HepG2 (cell line): ENCODE measurements around the gene CCDC142. TPM values are rescaled to one million over a fixed set of nuclear protein-coding genes. Genes with fewer than 3 reads are reported as not detected.

Experiments used
- CHD4 ChIP-seq: fragments of 200-600 bp; sonication (generic); IDR thresholded peaks from 2 replicates; pipeline ENCODE4 v1.7.0; 2017; ENCODE audit warnings: mild to moderate bottlenecking, low read length, borderline replicate concordance
- ERF ChIP-seq: IDR thresholded peaks from 2 replicates; pipeline ENCODE4 v1.6.1; 2018; ENCODE audit warnings: missing biosample characterization, missing genetic modification reagents
- FLYWCH1 ChIP-seq: sonication (generic); formaldehyde crosslinking; IDR thresholded peaks from 2 replicates; pipeline ENCODE4 v1.8.1; 2023; ENCODE audit warnings: mild to moderate bottlenecking, missing genetic modification reagents
- GLI4 ChIP-seq: sonication (generic); formaldehyde crosslinking; IDR thresholded peaks from 2 replicates; pipeline ENCODE4 v1.5.1; 2020; ENCODE audit warnings: missing genetic modification reagents, mild to moderate bottlenecking, moderate library complexity, borderline replicate concordance
- KDM2A ChIP-seq: sonication (generic); formaldehyde crosslinking; IDR thresholded peaks from 2 replicates; pipeline ENCODE4 v1.4.0; 2020; ENCODE audit warnings: low read depth, missing genetic modification reagents, borderline replicate concordance
- KDM5A ChIP-seq: fragments of 200-600 bp; sonication (generic); IDR thresholded peaks from 2 replicates; pipeline ENCODE4 v1.7.0; 2018; ENCODE audit warnings: antibody characterized with exemption, mild to moderate bottlenecking, low read length, borderline replicate concordance
- MEIS1 ChIP-seq: sonication (generic); formaldehyde crosslinking; IDR thresholded peaks from 2 replicates; pipeline ENCODE4 v1.9.0; 2021; ENCODE audit warnings: mild to moderate bottlenecking, missing genetic modification reagents, moderate library complexity, borderline replicate concordance
- MIER3 ChIP-seq: IDR thresholded peaks from 2 replicates; pipeline ENCODE4 v1.6.1; 2016; ENCODE audit warnings: missing compliant biosample characterization, borderline replicate concordance
- MTF1 ChIP-seq: sonication (generic); formaldehyde crosslinking; IDR thresholded peaks from 2 replicates; pipeline ENCODE4 v1.5.0; 2020; ENCODE audit warnings: missing genetic modification reagents
- RBM39 ChIP-seq: fragments of 200-400 bp; formaldehyde crosslinking; IDR thresholded peaks from one replicate; pipeline ENCODE4 v1.6.1; 2018; ENCODE audit warnings: antibody characterized with exemption, mild to moderate bottlenecking, low read depth, low read length; ENCODE audit not compliant: poor library complexity, severe bottlenecking
- REL ChIP-seq: sonication (generic); formaldehyde crosslinking; conservative IDR thresholded peaks from 2 replicates; pipeline ENCODE4 v1.8.0; 2022; ENCODE audit warnings: mild to moderate bottlenecking, missing genetic modification reagents, moderate library complexity
- RFXAP ChIP-seq: sonication (generic); formaldehyde crosslinking; IDR thresholded peaks from 2 replicates; pipeline ENCODE4 v1.4.0; 2020; ENCODE audit warnings: missing genetic modification reagents, borderline replicate concordance
- RXRA ChIP-seq: sonication (generic); formaldehyde crosslinking; IDR thresholded peaks from 2 replicates; pipeline ENCODE4 v1.5.1; 2020; ENCODE audit warnings: missing genetic modification reagents
- SCMH1 ChIP-seq: sonication (generic); formaldehyde crosslinking; IDR thresholded peaks from 2 replicates; pipeline ENCODE4 v1.9.0; 2021; ENCODE audit warnings: missing genetic modification reagents, mild to moderate bottlenecking, borderline replicate concordance
- ZNF224 ChIP-seq: sonication (generic); formaldehyde crosslinking; IDR thresholded peaks from 2 replicates; pipeline ENCODE4 v1.5.0; 2020; ENCODE audit warnings: mild to moderate bottlenecking, missing genetic modification reagents
- ZNF432 ChIP-seq: sonication (generic); formaldehyde crosslinking; IDR thresholded peaks from 2 replicates; pipeline ENCODE4 v1.5.0; 2020; ENCODE audit warnings: missing genetic modification reagents, mild to moderate bottlenecking, borderline replicate concordance
- ZNF510 ChIP-seq: sonication (generic); formaldehyde crosslinking; IDR thresholded peaks from 2 replicates; pipeline ENCODE4 v1.4.0; 2020; ENCODE audit warnings: low read depth, mild to moderate bottlenecking, missing genetic modification reagents
- ZNF614 ChIP-seq: IDR thresholded peaks from 2 replicates; pipeline ENCODE4 v1.6.1; 2018; ENCODE audit warnings: missing biosample characterization, missing genetic modification reagents, inconsistent platforms, borderline replicate concordance
- polyA plus RNA-seq, 8 experiments: library from polyadenylated mRNA; depleted of rRNA in 3 of 8; stranded (reverse) in 7 of 8; unstranded in 1 of 8; fragments of >200 nt; fragmentation: Illumina TruSeq in 4 of 8; extraction: Trizol in 4 of 8; gene quantifications; 2 replicates each; pipeline versions ENCODE4 v1.2.1 to v1.2.3, GENCODE V29; 2011 to 2016; ENCODE audit warnings: low read depth in 4 of 8, missing spikeins in 1 of 8, mixed read lengths in 1 of 8; ENCODE audit not compliant: insufficient read depth in 1 of 8
- total RNA-seq, 5 experiments: library from RNA; depleted of rRNA; stranded (reverse); fragments of >200 nt; fragmentation: Illumina TruSeq; extraction: Trizol; gene quantifications; 2 replicates each; pipeline ENCODE4 v1.2.3, GENCODE V29; 2016; ENCODE audit warnings: low read depth in 1 of 5
- TF ChIP-seq, protein P1 (sequence below): sonication (generic); formaldehyde crosslinking; IDR thresholded peaks from 2 replicates; pipeline ENCODE4 v1.4.0; 2020; ENCODE audit warnings: missing genetic modification reagents, borderline replicate concordance
- TF ChIP-seq, protein P2 (sequence below): sonication (generic); formaldehyde crosslinking; IDR thresholded peaks from 2 replicates; pipeline ENCODE4 v1.4.0; 2020; ENCODE audit warnings: missing genetic modification reagents
- TF ChIP-seq, protein P3 (sequence below): sonication (generic); formaldehyde crosslinking; IDR thresholded peaks from 2 replicates; pipeline ENCODE4 v1.4.0; 2020; ENCODE audit warnings: missing genetic modification reagents
- TF ChIP-seq, protein P4 (sequence below): sonication (generic); formaldehyde crosslinking; conservative IDR thresholded peaks from 2 replicates; pipeline ENCODE4 v1.4.0; 2020; ENCODE audit warnings: missing genetic modification reagents
- TF ChIP-seq, protein P5 (sequence below): sonication (generic); formaldehyde crosslinking; conservative IDR thresholded peaks from 2 replicates; pipeline ENCODE4 v1.8.0; 2022; ENCODE audit warnings: low read depth, missing genetic modification reagents

CCDC142 gene
- total and polyA plus RNA-seq, 2 of the 13 experiments (the other 11 are each of a cell fraction or from before 2014, with no cell fraction given): 14.7 to 30.4 TPM

DNA sequence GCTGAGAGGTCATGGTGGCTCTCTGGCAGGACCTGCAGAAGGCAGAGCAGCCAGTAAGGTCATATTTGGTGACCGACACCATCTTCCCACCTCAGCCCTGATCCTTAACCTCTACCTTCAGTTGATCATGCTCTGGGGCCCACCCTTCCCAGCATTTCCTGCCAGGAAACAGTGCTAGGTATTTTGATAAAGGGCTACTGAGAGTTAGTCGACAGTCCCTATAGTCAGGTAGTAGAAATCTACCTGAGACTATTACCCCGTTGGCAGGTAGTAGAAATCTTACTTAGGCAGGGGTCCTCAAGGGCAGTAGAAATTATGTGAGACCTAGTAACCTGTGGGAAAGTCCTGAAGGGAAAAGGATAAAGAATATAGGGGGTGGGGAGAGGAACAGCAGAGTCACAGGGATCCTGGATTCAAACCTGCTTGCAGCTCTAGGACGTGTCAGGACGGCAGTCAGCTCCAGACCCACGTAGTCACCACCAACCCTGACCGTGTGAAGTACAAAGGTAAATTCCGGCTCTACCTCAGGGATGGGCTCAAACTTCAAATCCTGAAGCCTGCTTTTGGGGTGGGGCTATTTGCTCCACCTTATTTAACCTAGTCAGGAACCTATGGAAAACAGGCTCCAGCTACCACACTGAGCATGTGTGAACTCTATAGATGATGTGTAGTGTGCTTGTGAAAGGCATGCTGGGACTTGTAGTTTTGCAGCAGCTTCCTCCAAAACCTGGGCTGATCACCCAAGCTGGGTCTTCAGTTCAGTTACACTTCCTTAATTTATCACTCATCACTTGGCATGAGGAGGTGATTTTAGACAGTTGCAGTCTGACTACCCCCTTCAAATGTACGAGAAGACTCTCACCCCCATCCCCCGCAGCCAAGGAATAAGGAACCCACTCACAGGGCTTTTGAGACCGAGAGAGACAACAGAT, 43.2 kb upstream of the CCDC142 start, which contains the start of gene DQX1 (continued):
- TF ChIP-seq FLYWCH1 (CRISPR knock-in tag) (no peak), RXRA (peak; percentile 81; the same call in 1 of the 2 replicates), RBM39 (no peak), ZNF510 (CRISPR knock-in tag) (peak; percentile 39; the same call in 1 of the 2 replicates), MIER3 (CRISPR knock-in tag) (peak; percentile 83; the same call in 1 of the 2 replicates), ZNF224 (CRISPR knock-in tag) (no peak; the same call in 1 of the 2 replicates), RFXAP (CRISPR knock-in tag) (no peak; the same call in 1 of the 2 replicates), CHD4 (no peak), ZNF614 (CRISPR knock-in tag) (peak; percentile 83; the same call in 1 of the 2 replicates), MTF1 (no peak), ERF (peak; percentile 89), REL (CRISPR knock-in tag) (no peak), KDM2A (CRISPR knock-in tag) (peak; percentile 81), SCMH1 (CRISPR knock-in tag) (no peak), ZNF432 (CRISPR knock-in tag) (no peak), KDM5A (no peak; the same call in 1 of the 2 replicates), MEIS1 (CRISPR knock-in tag) (no peak), GLI4 (CRISPR knock-in tag) (0 out of 2 replicates have a peak, but pooled peaks have one; percentile 71)
- TF ChIP-seq, protein P1, sequence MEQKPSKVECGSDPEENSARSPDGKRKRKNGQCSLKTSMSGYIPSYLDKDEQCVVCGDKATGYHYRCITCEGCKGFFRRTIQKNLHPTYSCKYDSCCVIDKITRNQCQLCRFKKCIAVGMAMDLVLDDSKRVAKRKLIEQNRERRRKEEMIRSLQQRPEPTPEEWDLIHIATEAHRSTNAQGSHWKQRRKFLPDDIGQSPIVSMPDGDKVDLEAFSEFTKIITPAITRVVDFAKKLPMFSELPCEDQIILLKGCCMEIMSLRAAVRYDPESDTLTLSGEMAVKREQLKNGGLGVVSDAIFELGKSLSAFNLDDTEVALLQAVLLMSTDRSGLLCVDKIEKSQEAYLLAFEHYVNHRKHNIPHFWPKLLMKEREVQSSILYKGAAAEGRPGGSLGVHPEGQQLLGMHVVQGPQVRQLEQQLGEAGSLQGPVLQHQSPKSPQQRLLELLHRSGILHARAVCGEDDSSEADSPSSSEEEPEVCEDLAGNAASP (CRISPR knock-in tag): peak; percentile 91
- TF ChIP-seq, protein P2, sequence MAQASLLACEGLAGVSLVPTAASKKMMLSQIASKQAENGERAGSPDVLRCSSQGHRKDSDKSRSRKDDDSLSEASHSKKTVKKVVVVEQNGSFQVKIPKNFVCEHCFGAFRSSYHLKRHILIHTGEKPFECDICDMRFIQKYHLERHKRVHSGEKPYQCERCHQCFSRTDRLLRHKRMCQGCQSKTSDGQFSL (CRISPR knock-in tag): no peak
- TF ChIP-seq, protein P3, sequence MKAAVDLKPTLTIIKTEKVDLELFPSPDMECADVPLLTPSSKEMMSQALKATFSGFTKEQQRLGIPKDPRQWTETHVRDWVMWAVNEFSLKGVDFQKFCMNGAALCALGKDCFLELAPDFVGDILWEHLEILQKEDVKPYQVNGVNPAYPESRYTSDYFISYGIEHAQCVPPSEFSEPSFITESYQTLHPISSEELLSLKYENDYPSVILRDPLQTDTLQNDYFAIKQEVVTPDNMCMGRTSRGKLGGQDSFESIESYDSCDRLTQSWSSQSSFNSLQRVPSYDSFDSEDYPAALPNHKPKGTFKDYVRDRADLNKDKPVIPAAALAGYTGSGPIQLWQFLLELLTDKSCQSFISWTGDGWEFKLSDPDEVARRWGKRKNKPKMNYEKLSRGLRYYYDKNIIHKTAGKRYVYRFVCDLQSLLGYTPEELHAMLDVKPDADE (CRISPR knock-in tag): no peak
- TF ChIP-seq, protein P4, sequence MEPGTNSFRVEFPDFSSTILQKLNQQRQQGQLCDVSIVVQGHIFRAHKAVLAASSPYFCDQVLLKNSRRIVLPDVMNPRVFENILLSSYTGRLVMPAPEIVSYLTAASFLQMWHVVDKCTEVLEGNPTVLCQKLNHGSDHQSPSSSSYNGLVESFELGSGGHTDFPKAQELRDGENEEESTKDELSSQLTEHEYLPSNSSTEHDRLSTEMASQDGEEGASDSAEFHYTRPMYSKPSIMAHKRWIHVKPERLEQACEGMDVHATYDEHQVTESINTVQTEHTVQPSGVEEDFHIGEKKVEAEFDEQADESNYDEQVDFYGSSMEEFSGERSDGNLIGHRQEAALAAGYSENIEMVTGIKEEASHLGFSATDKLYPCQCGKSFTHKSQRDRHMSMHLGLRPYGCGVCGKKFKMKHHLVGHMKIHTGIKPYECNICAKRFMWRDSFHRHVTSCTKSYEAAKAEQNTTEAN (CRISPR knock-in tag): no peak; the same call in 1 of the 2 replicates
- TF ChIP-seq, protein P5, sequence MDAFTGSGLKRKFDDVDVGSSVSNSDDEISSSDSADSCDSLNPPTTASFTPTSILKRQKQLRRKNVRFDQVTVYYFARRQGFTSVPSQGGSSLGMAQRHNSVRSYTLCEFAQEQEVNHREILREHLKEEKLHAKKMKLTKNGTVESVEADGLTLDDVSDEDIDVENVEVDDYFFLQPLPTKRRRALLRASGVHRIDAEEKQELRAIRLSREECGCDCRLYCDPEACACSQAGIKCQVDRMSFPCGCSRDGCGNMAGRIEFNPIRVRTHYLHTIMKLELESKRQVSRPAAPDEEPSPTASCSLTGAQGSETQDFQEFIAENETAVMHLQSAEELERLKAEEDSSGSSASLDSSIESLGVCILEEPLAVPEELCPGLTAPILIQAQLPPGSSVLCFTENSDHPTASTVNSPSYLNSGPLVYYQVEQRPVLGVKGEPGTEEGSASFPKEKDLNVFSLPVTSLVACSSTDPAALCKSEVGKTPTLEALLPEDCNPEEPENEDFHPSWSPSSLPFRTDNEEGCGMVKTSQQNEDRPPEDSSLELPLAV: no peak
